LNCaP clone FGC (cell line): ENCODE data around the gene DNAH11.

Experiments used
- DNase-seq: peaks from one replicate; pipeline ENCODE4 v3.0.0-alpha.2; 2011; ENCODE audit warnings: low read depth
- H3K4me3 ChIP-seq: 2 replicates; pipeline ENCODE4 v1.5.1; 2011; ENCODE audit warnings: mild to moderate bottlenecking, low read depth, low read length, control low read depth
- CTCF ChIP-seq: IDR thresholded peaks from 2 replicates; pipeline ENCODE4 v1.5.1; 2012; ENCODE audit warnings: mild to moderate bottlenecking; ENCODE audit not compliant: control insufficient read depth, insufficient read depth; ENCODE audit errors: extremely low read depth

The DNAH11 gene

GRCh38 chr7:21887779-21888178 lies 344.9 kb downstream of the DNAH11 start:
- no peak for TF ChIP-seq CTCF
- H3K4me3 ChIP-seq: no peak overlapping the region
- no peak for DNase-seq

- no peak overlapping the region for H3K4me3 ChIP-seq
- no peak for TF ChIP-seq CTCF
- no peak for DNase-seq
Observed at GRCh38 chr7:21891291-21891690, 348.5 kb downstream of the DNAH11 start.

GRCh38 chr7:21893401-21893800 lies 350.6 kb downstream of the DNAH11 start:
- TF ChIP-seq CTCF: no peak
- DNase-seq: no peak
- H3K4me3 ChIP-seq: no peak overlapping the region

GRCh38 chr7:21898265-21898930 lies 355.6 kb downstream of the DNAH11 start:
- TF ChIP-seq CTCF: no peak
- no peak for DNase-seq
- H3K4me3 ChIP-seq: no peak overlapping the region

GRCh38 chr7:21902240-21902639 lies 359.4 kb downstream of the DNAH11 start:
- H3K4me3 ChIP-seq: no peak overlapping the region
- no peak for DNase-seq
- TF ChIP-seq CTCF: no peak

GRCh38 chr7:21903020-21903786 lies 360.4 kb downstream of the DNAH11 start:
- DNase-seq: no peak
- no peak for TF ChIP-seq CTCF
- H3K4me3 ChIP-seq: no peak overlapping the region
